K562 (cell line): Measurements from ENCODE around the gene LRMDA. TPM values are rescaled to one million over a fixed set of nuclear protein-coding genes. Genes with fewer than 3 reads are reported as not detected.

ENCODE experiments used
- ATAC-seq: fragments of 200-7000 bp; cut with Tn5 transposase; 3 replicates; pipeline ENCODE4 v1.9.1; 2020; ENCODE audit warnings: moderate library complexity
- BruUV-seq: library from RNA; stranded (reverse); fragments of 400-500 nt; replicated peaks from 2 replicates; lab custom pipeline; 2021; lab: Mats Ljungman, UMichigan
- CTCF ChIA-PET: fragments of 300-600 bp; formaldehyde crosslinking; extraction: SDS; loops from one replicate; lab custom pipeline; 2021; ENCODE audit warnings: low intra/inter-chr PET ratio; lab: Yijun Ruan, JAX
- POLR2A ChIA-PET: fragments of 300-600, 350-650 bp; sonication (Branson Sonifier 250); formaldehyde crosslinking; extraction: SDS; loops from one replicate; lab custom pipeline; 2021; ENCODE audit warnings: antibody characterized with exemption, inconsistent platforms; lab: Yijun Ruan, JAX
- DNase-seq, 4 experiments: peaks; one replicate each; pipeline versions ENCODE4 v3.0.0 to v3.0.0-alpha.2; 2011 to 2018; ENCODE audit warnings: low spot score in 3 of 4, mixed read lengths in 3 of 4; ENCODE audit errors: extremely low read depth in 1 of 4
- FAIRE-seq: peaks from 2 replicates; lab custom pipeline; 2011; peaks lifted over from hg19 to GRCh38; lab: Jason Lieb, UNC
- H2AFZ ChIP-seq: 2 replicates; pipeline ENCODE4 v1.6.0; 2011; ENCODE audit warnings: low read depth, low read length, control low read depth, inconsistent platforms
- H3K27ac ChIP-seq: fragments of 200-600 bp; 3 replicates; pipeline ENCODE4 v1.8.0; 2011; ENCODE audit warnings: low read depth, mild to moderate bottlenecking, control low read depth, inconsistent platforms, low read length, moderate library complexity, mixed read lengths; ENCODE audit errors: extremely low read depth
- H3K27me3 ChIP-seq, 2 experiments: fragments of 300-600 bp in 1 of 2; 2 replicates in 1 of 2; 3 replicates in 1 of 2; pipeline versions ENCODE4 v1.6.0 to v1.8.0; 2011; ENCODE audit warnings: inconsistent platforms in 2 of 2, low read length in 2 of 2, mild to moderate bottlenecking in 1 of 2, mixed read lengths in 1 of 2, moderate library complexity in 1 of 2; ENCODE audit not compliant: control insufficient read depth in 2 of 2, insufficient read depth in 2 of 2
- H3K36me3 ChIP-seq: fragments of 300-600 bp; 3 replicates; pipeline ENCODE4 v1.8.0; 2011; ENCODE audit warnings: mild to moderate bottlenecking, low read length, inconsistent platforms; ENCODE audit not compliant: control insufficient read depth, insufficient read depth
- H3K4me1 ChIP-seq, 2 experiments: fragments of 200-600 bp in 1 of 2; replicated peaks in 1 of 2; 2 replicates in 1 of 2; 3 replicates in 1 of 2; pipeline versions ENCODE4 v1.5.1 to v1.8.0; 2011; ENCODE audit warnings: inconsistent platforms in 2 of 2, low read length in 2 of 2, mild to moderate bottlenecking in 1 of 2, mixed read lengths in 1 of 2, moderate library complexity in 1 of 2; ENCODE audit not compliant: control insufficient read depth in 2 of 2, insufficient read depth in 2 of 2
- H3K4me2 ChIP-seq: 2 replicates; pipeline ENCODE4 v1.6.1; 2011; ENCODE audit warnings: low read length, control low read depth, inconsistent platforms, mixed read lengths; ENCODE audit not compliant: insufficient read depth
- H3K4me3 ChIP-seq: fragments of 200-600 bp; sonication (generic), shearing (Covaris generic); 2 replicates; pipeline ENCODE4 v1.5.1; 2016; ENCODE audit warnings: control low read depth, inconsistent platforms
- H3K79me2 ChIP-seq: fragments of 200-600 bp; 3 replicates; pipeline ENCODE4 v1.8.0; 2011; ENCODE audit warnings: low read length, inconsistent platforms; ENCODE audit not compliant: control insufficient read depth, insufficient read depth
- H3K9ac ChIP-seq, 2 experiments: 2 replicates each; pipeline versions ENCODE4 v1.6.0 to v1.6.1; 2011; ENCODE audit warnings: low read depth in 2 of 2, low read length in 2 of 2, control low read depth in 1 of 2, inconsistent platforms in 1 of 2, mild to moderate bottlenecking in 1 of 2, mixed read lengths in 1 of 2; ENCODE audit not compliant: insufficient read depth in 1 of 2
- H3K9me1 ChIP-seq: one replicate; pipeline ENCODE4 v1.6.0; 2011; ENCODE audit warnings: inconsistent platforms, mild to moderate bottlenecking, low read length, moderate library complexity; ENCODE audit not compliant: control insufficient read depth, insufficient read depth
- H3K9me3 ChIP-seq: replicated peaks from 2 replicates; pipeline ENCODE4 v1.5.1; 2011; ENCODE audit warnings: low read depth, low read length, inconsistent platforms; ENCODE audit not compliant: control insufficient read depth, insufficient read depth
- H4K20me1 ChIP-seq: replicated peaks from 2 replicates; pipeline ENCODE4 v1.6.1; 2011; ENCODE audit warnings: low read length, inconsistent platforms, mixed read lengths; ENCODE audit not compliant: control insufficient read depth, insufficient read depth
- CBFB ChIP-seq: sonication (generic); formaldehyde crosslinking; IDR thresholded peaks from 2 replicates; pipeline ENCODE4 v1.4.0; 2020; ENCODE audit warnings: mild to moderate bottlenecking, missing genetic modification reagents
- ELF2 ChIP-seq: fragments of 250-450 bp; sonication (Bioruptor Pico); IDR thresholded peaks from 2 replicates; pipeline ENCODE4 v1.5.0; 2021; ENCODE audit warnings: mild to moderate bottlenecking
- GABPB1 ChIP-seq: sonication (generic); formaldehyde crosslinking; IDR thresholded peaks from 2 replicates; pipeline ENCODE4 v1.8.0; 2022; ENCODE audit warnings: mild to moderate bottlenecking, missing genetic modification reagents
- NR3C1 ChIP-seq: sonication (generic); formaldehyde crosslinking; IDR thresholded peaks from 2 replicates; pipeline ENCODE4 v1.8.1; 2022; ENCODE audit warnings: missing genetic modification reagents
- ZFP1 ChIP-seq: fragments of 450-650 bp; formaldehyde crosslinking; IDR thresholded peaks from 2 replicates; pipeline ENCODE4 v1.4.0; 2020; ENCODE audit warnings: mild to moderate bottlenecking, mixed read lengths
- ZNF24 ChIP-seq: fragments of 450-650 bp; IDR thresholded peaks from 2 replicates; pipeline ENCODE4 v1.6.1; 2016
- WGBS: fragments of 100-300 bp; shearing (Covaris generic); methylation state at CpG from one replicate; pipeline ENCODE4 v1.1.6; 2016; ENCODE audit warnings: low coverage, mixed read lengths; ENCODE audit not compliant: insufficient coverage; ENCODE audit errors: missing lambda C conversion rate; 5-methylcytosine and 5-hydroxymethylcytosine counted together
- in situ Hi-C: fragments of 300-500 bp; cut with MboI; formaldehyde crosslinking; loops from 4 replicates; pipeline ENCODE4 v1.15.0; 2018; ENCODE audit warnings: inconsistent platforms, mixed read lengths
- intact Hi-C: fragments of 100-400 bp; cut with micrococcal nuclease; formaldehyde crosslinking; loops from 2 replicates; pipeline ENCODE4 v1.14.2; 2022
- polyA plus RNA-seq, 8 experiments: library from polyadenylated mRNA; depleted of rRNA in 4 of 8; stranded (reverse) in 5 of 8; unstranded in 3 of 8; fragments of >200 nt; fragmentation: Nextera tagmentation in 2 of 8; fragmentation: Illumina TruSeq in 1 of 8; extraction: Ambion mirVana in 2 of 8; extraction: Trizol in 1 of 8; gene quantifications; 2 replicates each; pipeline versions ENCODE4 v1.2.1 to v1.2.3, GENCODE V29; 2011 to 2014; ENCODE audit warnings: inconsistent platforms in 1 of 8, missing spikeins in 1 of 8
- total RNA-seq, 7 experiments: library from RNA; depleted of rRNA in 6 of 7; stranded (reverse); fragments of >200 nt in 6 of 7; fragmentation: Illumina TruSeq in 2 of 7; extraction: Trizol in 2 of 7; gene quantifications; 2 replicates each; pipeline versions ENCODE4 v1.2.1 to v1.2.3, GENCODE V29; 2011 to 2021; ENCODE audit warnings: low replicate concordance in 1 of 7
- TF ChIP-seq, protein P1 (sequence below): IDR thresholded peaks from 2 replicates; pipeline ENCODE4 v1.6.1; 2014; ENCODE audit warnings: antibody characterized with exemption
- TF ChIP-seq, protein P2 (sequence below): fragments of 150-350 bp; IDR thresholded peaks from 2 replicates; pipeline ENCODE4 v1.6.1; 2014; ENCODE audit warnings: low read depth, mild to moderate bottlenecking, low read length, borderline replicate concordance
- TF ChIP-seq, protein P3 (sequence below): fragments of 250-450 bp; sonication (Bioruptor Pico); IDR thresholded peaks from 2 replicates; pipeline ENCODE4 v1.8.0; 2022; ENCODE audit warnings: inconsistent platforms, mild to moderate bottlenecking, moderate library complexity, borderline replicate concordance

LRMDA gene
- total and polyA plus RNA-seq, 9 of the 15 experiments (the other 6 are each of a cell fraction or from before 2014, with no cell fraction given), result 0.25 TPM; not detected in 8

DNA sequence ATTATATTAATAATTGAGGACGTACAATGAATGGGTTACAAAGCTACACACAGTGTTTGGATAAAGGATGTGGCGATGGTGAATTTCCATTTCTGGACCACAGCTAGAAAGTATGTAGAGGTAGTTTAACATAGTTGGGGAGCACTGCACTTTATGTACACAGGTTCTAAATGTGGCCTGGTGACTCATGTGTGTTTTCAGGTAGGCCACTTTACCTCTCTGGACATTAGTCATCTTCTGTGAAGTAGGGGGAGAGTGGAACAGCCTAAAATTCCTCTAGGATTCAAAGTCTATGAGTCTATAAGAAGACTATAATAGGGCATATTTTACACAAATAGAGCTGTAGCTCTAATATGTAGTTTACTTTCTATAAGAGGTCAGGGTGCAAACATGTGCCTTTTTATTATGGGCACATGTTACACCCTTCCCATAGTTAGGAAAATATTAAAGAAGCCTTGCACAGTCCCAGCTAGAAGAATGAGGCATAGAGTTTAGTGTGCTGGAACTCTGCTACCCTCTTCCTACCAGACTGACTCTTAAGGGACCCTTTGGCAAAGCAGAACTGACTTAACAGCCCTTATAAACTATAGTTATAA, 594.9 kb downstream of the LRMDA start:
- Histone ChIP-seq H3K9ac (no peak overlapping the region), H3K4me1 (no peaks in the 10 kb centered on the region), H3K27ac (no peak overlapping the region), H3K4me2 (no peak overlapping the region), H3K9me3 (no peaks in the 10 kb centered on the region), H3K27me3 (no peaks in the 10 kb centered on the region), H3K9me1 (no peaks in the 10 kb centered on the region), H2AFZ (no peak overlapping the region), H3K79me2 (no peaks in the 10 kb centered on the region), H4K20me1 (no peaks in the 10 kb centered on the region), H3K36me3 (no peaks in the 10 kb centered on the region), H3K4me3 (no peak overlapping the region)
- ChIA-PET CTCF (no interaction called here), POLR2A (interaction anchor here (0.8 kb wide), 1 partner anchor 89 kb away, joined by 3 read pairs; no protein-coding TSS in a partner anchor)
- intact Hi-C loops (no loop called here), in situ Hi-C loops (no loop called here)
- no peak for DNase-seq
- TF ChIP-seq ZNF24 (no peak), ELF2 (no peak), NR3C1 (CRISPR knock-in tag) (no peak), ZFP1 (CRISPR knock-in tag) (no peak), GABPB1 (CRISPR knock-in tag) (no peak), CBFB (no peak)
- TF ChIP-seq, protein P1, sequence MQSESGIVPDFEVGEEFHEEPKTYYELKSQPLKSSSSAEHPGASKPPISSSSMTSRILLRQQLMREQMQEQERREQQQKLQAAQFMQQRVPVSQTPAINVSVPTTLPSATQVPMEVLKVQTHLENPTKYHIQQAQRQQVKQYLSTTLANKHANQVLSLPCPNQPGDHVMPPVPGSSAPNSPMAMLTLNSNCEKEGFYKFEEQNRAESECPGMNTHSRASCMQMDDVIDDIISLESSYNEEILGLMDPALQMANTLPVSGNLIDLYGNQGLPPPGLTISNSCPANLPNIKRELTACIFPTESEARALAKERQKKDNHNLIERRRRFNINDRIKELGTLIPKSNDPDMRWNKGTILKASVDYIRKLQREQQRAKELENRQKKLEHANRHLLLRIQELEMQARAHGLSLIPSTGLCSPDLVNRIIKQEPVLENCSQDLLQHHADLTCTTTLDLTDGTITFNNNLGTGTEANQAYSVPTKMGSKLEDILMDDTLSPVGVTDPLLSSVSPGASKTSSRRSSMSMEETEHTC, result no peak
- TF ChIP-seq, protein P2, sequence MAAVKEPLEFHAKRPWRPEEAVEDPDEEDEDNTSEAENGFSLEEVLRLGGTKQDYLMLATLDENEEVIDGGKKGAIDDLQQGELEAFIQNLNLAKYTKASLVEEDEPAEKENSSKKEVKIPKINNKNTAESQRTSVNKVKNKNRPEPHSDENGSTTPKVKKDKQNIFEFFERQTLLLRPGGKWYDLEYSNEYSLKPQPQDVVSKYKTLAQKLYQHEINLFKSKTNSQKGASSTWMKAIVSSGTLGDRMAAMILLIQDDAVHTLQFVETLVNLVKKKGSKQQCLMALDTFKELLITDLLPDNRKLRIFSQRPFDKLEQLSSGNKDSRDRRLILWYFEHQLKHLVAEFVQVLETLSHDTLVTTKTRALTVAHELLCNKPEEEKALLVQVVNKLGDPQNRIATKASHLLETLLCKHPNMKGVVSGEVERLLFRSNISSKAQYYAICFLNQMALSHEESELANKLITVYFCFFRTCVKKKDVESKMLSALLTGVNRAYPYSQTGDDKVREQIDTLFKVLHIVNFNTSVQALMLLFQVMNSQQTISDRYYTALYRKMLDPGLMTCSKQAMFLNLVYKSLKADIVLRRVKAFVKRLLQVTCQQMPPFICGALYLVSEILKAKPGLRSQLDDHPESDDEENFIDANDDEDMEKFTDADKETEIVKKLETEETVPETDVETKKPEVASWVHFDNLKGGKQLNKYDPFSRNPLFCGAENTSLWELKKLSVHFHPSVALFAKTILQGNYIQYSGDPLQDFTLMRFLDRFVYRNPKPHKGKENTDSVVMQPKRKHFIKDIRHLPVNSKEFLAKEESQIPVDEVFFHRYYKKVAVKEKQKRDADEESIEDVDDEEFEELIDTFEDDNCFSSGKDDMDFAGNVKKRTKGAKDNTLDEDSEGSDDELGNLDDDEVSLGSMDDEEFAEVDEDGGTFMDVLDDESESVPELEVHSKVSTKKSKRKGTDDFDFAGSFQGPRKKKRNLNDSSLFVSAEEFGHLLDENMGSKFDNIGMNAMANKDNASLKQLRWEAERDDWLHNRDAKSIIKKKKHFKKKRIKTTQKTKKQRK, result no peak
- TF ChIP-seq, protein P3, sequence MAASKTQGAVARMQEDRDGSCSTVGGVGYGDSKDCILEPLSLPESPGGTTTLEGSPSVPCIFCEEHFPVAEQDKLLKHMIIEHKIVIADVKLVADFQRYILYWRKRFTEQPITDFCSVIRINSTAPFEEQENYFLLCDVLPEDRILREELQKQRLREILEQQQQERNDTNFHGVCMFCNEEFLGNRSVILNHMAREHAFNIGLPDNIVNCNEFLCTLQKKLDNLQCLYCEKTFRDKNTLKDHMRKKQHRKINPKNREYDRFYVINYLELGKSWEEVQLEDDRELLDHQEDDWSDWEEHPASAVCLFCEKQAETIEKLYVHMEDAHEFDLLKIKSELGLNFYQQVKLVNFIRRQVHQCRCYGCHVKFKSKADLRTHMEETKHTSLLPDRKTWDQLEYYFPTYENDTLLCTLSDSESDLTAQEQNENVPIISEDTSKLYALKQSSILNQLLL (CRISPR knock-in tag), result no peak
- WGBS, result 0% methylated on average over 2 of the region's 2 CpGs
- no peak for ATAC-seq
- no TSS peak for BruUV-seq
- FAIRE-seq, result no peak
